ENCODE data around the gene ADGRL3.

The ADGRL3 gene

GRCh38 chr4:61462451-61463326 lies 262.6 kb downstream of the ADGRL3 start:
- no peak overlapping the region for H3K4me3 ChIP-seq (ENCODE audit: low read depth, low read length)
- no peak for TF ChIP-seq CTCF (IDR thresholded peaks at IDR 0.05; ENCODE audit: low read depth, low read length)
- DNase-seq (ENCODE audit: low read depth, low spot score) = peak; percentile 76
- in situ Hi-C loops (cut with HindIII; ENCODE audit: low sequenced_read_pairs) = no loop called here

GRCh38 chr4:61468024-61468720 lies 268.0 kb downstream of the ADGRL3 start:
- in situ Hi-C loops (cut with HindIII; ENCODE audit: low sequenced_read_pairs) = no loop called here
- DNase-seq (ENCODE audit: low read depth, low spot score) = peak; percentile 90
- no peak overlapping the region for H3K4me3 ChIP-seq (ENCODE audit: low read depth, low read length)

GRCh38 chr4:61473306-61473705 lies 273.2 kb downstream of the ADGRL3 start:
- TF ChIP-seq CTCF (IDR thresholded peaks at IDR 0.05; ENCODE audit: low read depth, low read length) = no peak
- DNase-seq (ENCODE audit: low read depth, low spot score) = no peak
- H3K4me3 ChIP-seq (ENCODE audit: low read depth, low read length) = no peak overlapping the region
- in situ Hi-C loops (cut with HindIII; ENCODE audit: low sequenced_read_pairs) = no loop called here

More at GRCh38 chr4:61468024-61468720, 268.0 kb downstream of the ADGRL3 start:
- no peak for TF ChIP-seq CTCF (IDR thresholded peaks at IDR 0.05; ENCODE audit: low read depth, low read length)

- in situ Hi-C loops (cut with HindIII; ENCODE audit: low sequenced_read_pairs) = no loop called here
- no peak for TF ChIP-seq CTCF (IDR thresholded peaks at IDR 0.05; ENCODE audit: low read depth, low read length)
- DNase-seq (ENCODE audit: low read depth, low spot score) = no peak
- no peak overlapping the region for H3K4me3 ChIP-seq (ENCODE audit: low read depth, low read length)
Observed at GRCh38 chr4:61478340-61478739, 278.2 kb downstream of the ADGRL3 start.

GRCh38 chr4:61485056-61485455 lies 284.9 kb downstream of the ADGRL3 start:
- in situ Hi-C loops (cut with HindIII; ENCODE audit: low sequenced_read_pairs) = no loop called here

GRCh38 chr4:61489927-61490326 lies 289.8 kb downstream of the ADGRL3 start:
- no peak for DNase-seq (ENCODE audit: low read depth, low spot score)
- no peak overlapping the region for H3K4me3 ChIP-seq (ENCODE audit: low read depth, low read length)
- no peak for TF ChIP-seq CTCF (IDR thresholded peaks at IDR 0.05; ENCODE audit: low read depth, low read length)
- in situ Hi-C loops (cut with HindIII; ENCODE audit: low sequenced_read_pairs) = no loop called here

More at GRCh38 chr4:61485056-61485455, 284.9 kb downstream of the ADGRL3 start:
- H3K4me3 ChIP-seq (ENCODE audit: low read depth, low read length) = no peak overlapping the region
- no peak for DNase-seq (ENCODE audit: low read depth, low spot score)
- no peak for TF ChIP-seq CTCF (IDR thresholded peaks at IDR 0.05; ENCODE audit: low read depth, low read length)
